MM.1S (cell line): Measurements from ENCODE around the gene TMEM51.

Experiments used
- DNase-seq: peaks from one replicate; pipeline ENCODE4 v3.0.0-alpha.2; 2015
- H2AFZ ChIP-seq: fragments of 300-600 bp; sonication (generic); 2 replicates; pipeline ENCODE4 v1.6.0; 2016; ENCODE audit warnings: antibody characterized with exemption, low read length
- H3F3A ChIP-seq: fragments of 300-600 bp; sonication (generic); 2 replicates; pipeline ENCODE4 v1.6.1; 2016; ENCODE audit warnings: mild to moderate bottlenecking, antibody characterized with exemption, low read length, moderate library complexity, mixed read lengths; ENCODE audit not compliant: insufficient read depth
- H3K27ac ChIP-seq: fragments of 300-600 bp; sonication (generic); 2 replicates; pipeline ENCODE4 v1.5.1; 2016; ENCODE audit warnings: mild to moderate bottlenecking, low read length
- H3K27me3 ChIP-seq: fragments of 300-600 bp; sonication (generic); replicated peaks from 2 replicates; pipeline ENCODE4 v1.6.0; 2016; ENCODE audit warnings: low read length; ENCODE audit not compliant: insufficient read depth
- H3K36me3 ChIP-seq: fragments of 300-600 bp; sonication (generic); replicated peaks from 2 replicates; pipeline ENCODE4 v1.6.1; 2016; ENCODE audit warnings: mild to moderate bottlenecking, low read length, mixed read lengths; ENCODE audit not compliant: insufficient read depth
- H3K4me1 ChIP-seq: fragments of 300-600 bp; sonication (generic); 2 replicates; pipeline ENCODE4 v1.6.1; 2016; ENCODE audit warnings: low read length, mixed read lengths
- H3K4me2 ChIP-seq: fragments of 300-600 bp; sonication (generic); 2 replicates; pipeline ENCODE4 v1.6.0; 2016; ENCODE audit warnings: low read depth, low read length
- H3K4me3 ChIP-seq: fragments of 300-600 bp; sonication (generic); 2 replicates; pipeline ENCODE4 v1.5.1; 2016; ENCODE audit warnings: low read length, mixed read lengths
- H3K79me2 ChIP-seq: fragments of 300-600 bp; sonication (generic); 2 replicates; pipeline ENCODE4 v1.6.1; 2016; ENCODE audit warnings: mixed run types, low read length, mixed read lengths
- H3K9ac ChIP-seq: fragments of 300-600 bp; sonication (generic); 2 replicates; pipeline ENCODE4 v1.6.1; 2016; ENCODE audit warnings: low read length, mixed read lengths
- H3K9me2 ChIP-seq: fragments of 300-600 bp; sonication (generic); replicated peaks from 2 replicates; pipeline ENCODE4 v1.6.1; 2016; ENCODE audit warnings: mild to moderate bottlenecking, low read length, mixed read lengths; ENCODE audit not compliant: insufficient read depth
- H3K9me3 ChIP-seq: fragments of 300-600 bp; sonication (generic); replicated peaks from 2 replicates; pipeline ENCODE4 v1.6.1; 2016; ENCODE audit warnings: mild to moderate bottlenecking, low read length, mixed read lengths; ENCODE audit not compliant: insufficient read depth
- H4K20me1 ChIP-seq: fragments of 300-600 bp; sonication (generic); 2 replicates; pipeline ENCODE4 v1.6.1; 2016; ENCODE audit warnings: mild to moderate bottlenecking, low read length, moderate library complexity, mixed read lengths; ENCODE audit not compliant: insufficient read depth
- CTCF ChIP-seq: fragments of 300-600 bp; sonication (generic); IDR thresholded peaks from 2 replicates; pipeline ENCODE4 v1.5.1; 2016; ENCODE audit warnings: antibody characterized with exemption, low read length, mixed read lengths
- EZH2 ChIP-seq: fragments of 300-600 bp; sonication (generic); optimal IDR thresholded peaks from 2 replicates; pipeline ENCODE3; 2017; ENCODE audit warnings: low read depth, mild to moderate bottlenecking, antibody characterized with exemption, low read length, mixed read lengths
- EZH2phosphoT487 ChIP-seq: fragments of 300-600 bp; sonication (generic); IDR thresholded peaks from 2 replicates; pipeline ENCODE4 v1.6.1; 2018; ENCODE audit warnings: antibody characterized with exemption, low read length

The TMEM51 gene

GRCh38 chr1:15180945-15181523 lies 27.5 kb downstream of the TMEM51 start:
- Histone ChIP-seq H3K27ac (no peak overlapping the region), H3K4me1 (peaks cover 45% of the 10 kb centered on the region), H3K79me2 (peaks cover 41% of the 10 kb centered on the region)

GRCh38 chr1:15181564-15181963 lies 28.0 kb downstream of the TMEM51 start:
- H4K20me1 ChIP-seq: no peaks in the 10 kb centered on the region

More at GRCh38 chr1:15180945-15181523, 27.5 kb downstream of the TMEM51 start:
- no peak overlapping the region for H3K4me2 ChIP-seq
- no peak overlapping the region for H3K9ac ChIP-seq
- no peaks in the 10 kb centered on the region for H3K9me3 ChIP-seq
- H4K20me1 ChIP-seq: no peaks in the 10 kb centered on the region
- peaks cover 25% of the 10 kb centered on the region for H3F3A ChIP-seq
- H2AFZ ChIP-seq: no peak overlapping the region
- H3K9me2 ChIP-seq: no peaks in the 10 kb centered on the region
- H3K4me3 ChIP-seq: no peak overlapping the region
- DNase-seq: no peak
- H3K36me3 ChIP-seq: no peaks in the 10 kb centered on the region
- no peak for TF ChIP-seq EZH2
- TF ChIP-seq EZH2phosphoT487: no peak
- no peak for TF ChIP-seq CTCF
- no peaks in the 10 kb centered on the region for H3K27me3 ChIP-seq

GRCh38 chr1:15184436-15185241 lies 31.1 kb downstream of the TMEM51 start:
- TF ChIP-seq CTCF (no peak), EZH2 (no peak), EZH2phosphoT487 (no peak)
- H3K4me2 ChIP-seq: no peak overlapping the region
- no peaks in the 10 kb centered on the region for H3K9me3 ChIP-seq
- no peak overlapping the region for H2AFZ ChIP-seq
- no peak overlapping the region for H3K9ac ChIP-seq
- no peak for DNase-seq
- H3K36me3 ChIP-seq: no peaks in the 10 kb centered on the region
- H3K79me2 ChIP-seq: peaks cover 24% of the 10 kb centered on the region
- H3K4me3 ChIP-seq: no peak overlapping the region
- H3K27me3 ChIP-seq: no peaks in the 10 kb centered on the region
- H3K9me2 ChIP-seq: no peaks in the 10 kb centered on the region
- no peak overlapping the region for H3K27ac ChIP-seq
- peaks cover 11% of the 10 kb centered on the region for H3K4me1 ChIP-seq
- H4K20me1 ChIP-seq: no peaks in the 10 kb centered on the region
- H3F3A ChIP-seq: peaks cover under 1% of the 10 kb centered on the region

More at GRCh38 chr1:15181564-15181963, 28.0 kb downstream of the TMEM51 start:
- peaks cover 19% of the 10 kb centered on the region for H3F3A ChIP-seq
- no peaks in the 10 kb centered on the region for H3K36me3 ChIP-seq
- no peak overlapping the region for H2AFZ ChIP-seq
- no peaks in the 10 kb centered on the region for H3K9me2 ChIP-seq
- H3K27ac ChIP-seq: no peak overlapping the region
- H3K4me1 ChIP-seq: peaks cover 42% of the 10 kb centered on the region
- no peaks in the 10 kb centered on the region for H3K9me3 ChIP-seq
- H3K4me2 ChIP-seq: no peak overlapping the region
- no peak for TF ChIP-seq EZH2
- DNase-seq: no peak
- H3K9ac ChIP-seq: no peak overlapping the region
- H3K27me3 ChIP-seq: no peaks in the 10 kb centered on the region
- no peak overlapping the region for H3K4me3 ChIP-seq
- peaks cover 42% of the 10 kb centered on the region for H3K79me2 ChIP-seq
